Mesothelial cell of epicardium (in vitro differentiated cells): ENCODE data around the gene NCKAP5. TPM values are rescaled to one million over a fixed set of nuclear protein-coding genes. Genes with fewer than 3 reads are reported as not detected.

Experiments used
- DNase-seq, 2 experiments: peaks; one replicate each; pipeline ENCODE4 v3.0.0; 2021; ENCODE audit warnings: low spot score in 2 of 2; ENCODE audit not compliant: unreplicated experiment in 2 of 2
- H3K27ac Mint-ChIP-seq: 2 replicates; pipeline ENCODE4 v1.8.0; 2021; ENCODE audit warnings: mixed read lengths
- H3K27me3 Mint-ChIP-seq: 2 replicates; pipeline ENCODE4 v1.8.0; 2021; ENCODE audit warnings: low read depth, mixed read lengths
- H3K36me3 Mint-ChIP-seq: 2 replicates; pipeline ENCODE4 v1.8.0; 2021; ENCODE audit warnings: mixed read lengths
- H3K4me1 Mint-ChIP-seq: 2 replicates; pipeline ENCODE4 v1.8.0; 2021; ENCODE audit warnings: mixed read lengths
- H3K4me3 Mint-ChIP-seq: 2 replicates; pipeline ENCODE4 v1.8.0; 2021; ENCODE audit warnings: mild to moderate bottlenecking, moderate library complexity, mixed read lengths
- H3K9me3 Mint-ChIP-seq: 2 replicates; pipeline ENCODE4 v1.8.0; 2021; ENCODE audit warnings: mixed read lengths
- total RNA-seq: library from RNA; stranded (reverse); gene quantifications from 3 replicates; pipeline ENCODE4 v1.2.1, GENCODE V29; 2021
- TF ChIP-seq, protein P1 (sequence below): fragments of 200-600 bp; sonication (generic); IDR thresholded peaks from one replicate; pipeline ENCODE4 v1.5.0; 2021; ENCODE audit warnings: antibody characterized with exemption; ENCODE audit not compliant: unreplicated experiment

The NCKAP5 gene
- total RNA-seq, 1 donor from 2014 or later: 2.1 TPM

DNA sequence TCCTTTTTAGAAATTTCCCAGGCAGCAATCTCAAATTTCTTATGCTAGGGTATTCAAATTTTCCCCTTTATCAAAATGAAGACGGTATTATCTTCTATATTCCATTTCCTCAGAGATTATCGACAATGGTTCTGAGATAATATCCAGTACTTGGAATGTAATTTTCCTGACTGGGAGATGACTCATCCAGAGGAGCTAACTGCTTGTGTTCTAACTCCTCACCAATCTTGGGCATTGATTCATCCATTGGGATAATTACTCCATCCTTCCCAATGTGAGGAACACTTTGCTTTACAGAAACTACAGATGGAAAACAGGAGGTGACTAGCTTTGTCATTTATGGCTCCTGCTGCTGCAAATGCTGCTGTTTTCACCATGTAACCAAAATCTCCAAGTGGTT lies 658.8 kb downstream of the NCKAP5 start:
- Mint-ChIP-seq H3K9me3 (peaks cover 4% of the 10 kb centered on the region), H3K27ac (no peak overlapping the region), H3K36me3 (no peaks in the 10 kb centered on the region), H3K4me1 (peaks cover 11% of the 10 kb centered on the region), H3K27me3 (peaks cover 8% of the 10 kb centered on the region), H3K4me3 (no peak overlapping the region)
- DNase-seq: no peak
- TF ChIP-seq, protein P1, sequence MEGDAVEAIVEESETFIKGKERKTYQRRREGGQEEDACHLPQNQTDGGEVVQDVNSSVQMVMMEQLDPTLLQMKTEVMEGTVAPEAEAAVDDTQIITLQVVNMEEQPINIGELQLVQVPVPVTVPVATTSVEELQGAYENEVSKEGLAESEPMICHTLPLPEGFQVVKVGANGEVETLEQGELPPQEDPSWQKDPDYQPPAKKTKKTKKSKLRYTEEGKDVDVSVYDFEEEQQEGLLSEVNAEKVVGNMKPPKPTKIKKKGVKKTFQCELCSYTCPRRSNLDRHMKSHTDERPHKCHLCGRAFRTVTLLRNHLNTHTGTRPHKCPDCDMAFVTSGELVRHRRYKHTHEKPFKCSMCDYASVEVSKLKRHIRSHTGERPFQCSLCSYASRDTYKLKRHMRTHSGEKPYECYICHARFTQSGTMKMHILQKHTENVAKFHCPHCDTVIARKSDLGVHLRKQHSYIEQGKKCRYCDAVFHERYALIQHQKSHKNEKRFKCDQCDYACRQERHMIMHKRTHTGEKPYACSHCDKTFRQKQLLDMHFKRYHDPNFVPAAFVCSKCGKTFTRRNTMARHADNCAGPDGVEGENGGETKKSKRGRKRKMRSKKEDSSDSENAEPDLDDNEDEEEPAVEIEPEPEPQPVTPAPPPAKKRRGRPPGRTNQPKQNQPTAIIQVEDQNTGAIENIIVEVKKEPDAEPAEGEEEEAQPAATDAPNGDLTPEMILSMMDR: no peak

DNA sequence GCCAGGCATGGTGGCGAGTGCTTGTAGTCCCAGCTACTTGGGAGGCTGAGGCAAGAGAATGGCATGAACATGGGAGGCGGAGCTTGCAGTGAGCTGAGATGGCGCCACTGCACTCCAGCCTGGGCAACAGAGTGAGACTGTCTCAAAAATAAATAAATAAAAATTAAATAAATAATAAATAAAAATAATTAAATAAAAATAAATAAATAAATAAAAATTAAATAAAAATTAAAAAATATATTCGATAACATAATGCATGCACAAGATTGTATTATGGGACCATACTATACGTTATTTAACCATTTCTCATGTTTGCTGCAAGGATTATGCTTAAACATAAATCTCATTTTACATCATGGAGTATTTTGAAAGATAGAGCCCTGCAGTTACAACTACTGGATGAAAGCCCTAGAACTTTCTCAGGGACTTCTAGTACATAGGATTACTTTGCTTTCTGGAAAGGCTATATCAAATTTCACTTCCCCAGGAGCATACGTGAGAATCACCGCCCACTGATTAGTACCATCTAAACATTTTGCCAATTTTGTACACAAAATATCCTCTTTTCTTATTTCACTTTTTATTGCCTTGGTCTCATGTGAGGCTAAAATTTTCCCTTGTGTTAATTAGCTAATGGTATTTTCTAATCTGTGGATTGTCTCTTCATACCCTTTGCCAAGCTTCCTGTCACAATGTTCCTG lies 664.0 kb downstream of the NCKAP5 start:
- Mint-ChIP-seq H3K36me3 (no peaks in the 10 kb centered on the region), H3K4me3 (no peak overlapping the region), H3K27me3 (peaks cover 8% of the 10 kb centered on the region), H3K9me3 (peaks cover 1% of the 10 kb centered on the region), H3K27ac (no peak overlapping the region), H3K4me1 (no peaks in the 10 kb centered on the region)
- DNase-seq: no peak
- TF ChIP-seq, protein P1: no peak

DNA sequence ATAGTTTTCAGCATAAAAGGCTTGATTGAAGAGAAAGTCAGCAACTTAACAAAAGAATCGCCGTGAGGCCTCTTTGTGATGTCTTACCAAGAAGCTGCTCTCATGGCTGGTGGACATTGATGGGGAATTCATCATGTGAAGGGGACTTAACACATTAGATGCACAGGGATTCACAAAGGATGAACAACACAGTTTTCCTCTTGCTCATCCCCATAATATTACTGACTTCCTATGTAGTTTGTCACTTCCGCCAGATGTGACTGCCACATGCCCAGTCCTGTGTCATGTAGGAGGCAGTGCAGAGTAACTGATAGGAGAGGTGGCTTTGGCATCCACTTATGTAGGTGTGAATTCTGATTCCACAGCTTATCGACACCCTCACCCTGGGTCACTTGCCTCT lies 665.6 kb downstream of the NCKAP5 start:
- no peaks in the 10 kb centered on the region for H3K4me1 Mint-ChIP-seq

DNA sequence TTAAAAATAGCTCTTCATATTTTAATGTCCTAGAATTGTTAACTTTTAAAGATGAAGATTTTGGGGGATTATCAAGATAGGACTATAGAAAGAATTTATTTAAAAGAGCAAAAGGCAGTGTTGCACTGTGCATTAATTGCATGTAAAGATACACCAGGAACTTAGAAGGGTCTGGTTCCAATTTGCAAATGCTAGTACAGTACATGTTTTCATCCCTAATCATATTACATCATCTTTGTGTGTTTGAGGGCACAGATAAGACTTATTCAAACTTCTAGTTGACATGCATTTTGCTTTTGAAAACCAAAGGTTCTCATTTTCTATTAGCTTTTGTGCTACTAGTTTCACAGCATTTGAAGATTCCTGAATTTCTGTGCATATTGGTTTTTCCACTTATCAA lies 666.6 kb downstream of the NCKAP5 start:
- Mint-ChIP-seq H3K4me1 (no peaks in the 10 kb centered on the region), H3K27me3 (peaks cover 6% of the 10 kb centered on the region), H3K27ac (no peak overlapping the region), H3K9me3 (peaks cover 6% of the 10 kb centered on the region), H3K4me3 (no peak overlapping the region), H3K36me3 (no peaks in the 10 kb centered on the region)
- TF ChIP-seq, protein P1: no peak
- no peak for DNase-seq

More for the DNA sequence above, 665.6 kb downstream of the NCKAP5 start:
- Mint-ChIP-seq H3K9me3 (peaks cover 6% of the 10 kb centered on the region), H3K4me3 (no peak overlapping the region), H3K27ac (no peak overlapping the region), H3K27me3 (peaks cover 6% of the 10 kb centered on the region), H3K36me3 (no peaks in the 10 kb centered on the region)
- DNase-seq: no peak
- TF ChIP-seq, protein P1: no peak

DNA sequence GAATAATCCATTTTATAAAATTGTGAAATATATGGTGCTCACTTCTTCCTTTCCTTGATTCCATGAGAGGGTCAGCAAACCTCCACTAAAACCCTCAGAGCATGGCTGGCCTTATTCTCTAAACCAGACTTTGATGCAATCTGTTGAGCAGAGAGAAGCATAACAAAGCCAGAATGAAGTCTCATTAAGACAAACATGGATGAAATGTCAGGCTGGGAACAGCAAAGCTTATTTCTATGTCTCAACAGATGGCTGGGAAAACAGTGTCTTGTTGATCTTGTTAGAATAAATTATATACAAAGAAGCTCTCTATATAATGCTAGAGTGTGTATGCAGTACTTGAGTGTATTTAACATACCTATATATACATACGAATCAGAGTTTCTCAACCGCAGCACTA lies 671.2 kb downstream of the NCKAP5 start:
- peaks cover 6% of the 10 kb centered on the region for H3K9me3 Mint-ChIP-seq
- H3K4me1 Mint-ChIP-seq: no peaks in the 10 kb centered on the region
- TF ChIP-seq, protein P1: no peak

More for the DNA sequence above, 671.2 kb downstream of the NCKAP5 start:
- Mint-ChIP-seq H3K4me3 (no peak overlapping the region), H3K36me3 (no peaks in the 10 kb centered on the region), H3K27ac (no peak overlapping the region), H3K27me3 (no peaks in the 10 kb centered on the region)
- DNase-seq: no peak
